ENCODE results near the gene TMX3. TPM values are rescaled to one million over a fixed set of nuclear protein-coding genes. Genes with fewer than 3 reads are reported as not detected.

Gene TMX3
- total and polyA plus RNA-seq, 2 donors (not counting 3 experiments of a cell fraction or from before 2014, with no cell fraction given), result 20.0 to 65.5 TPM

- Histone ChIP-seq H3K4me3 (replicated peaks in 1 of 3; ENCODE audit: insufficient read depth in 1 of 3, low read depth in 1 of 3, low read length in 3 of 3) (no peak overlapping the region), H3K9me1 (replicated peaks; ENCODE audit: control insufficient read depth, extremely low read depth, insufficient read depth, low read length) (no peaks in the 10 kb centered on the region), H2AFZ (ENCODE audit: low read depth, low read length) (no peak overlapping the region), H3K27ac (ENCODE audit: insufficient read depth, low read depth, low read length) (no peak overlapping the region), H3K4me2 (ENCODE audit: insufficient read depth, low read length) (no peak overlapping the region), H3K36me3 (ENCODE audit: control insufficient read depth in 2 of 2, extremely low read depth in 1 of 2, insufficient read depth in 2 of 2, low read length in 2 of 2) (no peaks in the 10 kb centered on the region), H3K9me3 (replicated peaks; ENCODE audit: control insufficient read depth, insufficient read depth, low read length) (no peaks in the 10 kb centered on the region), H3K4me1 (ENCODE audit: control insufficient read depth, extremely low read depth, insufficient read depth, low read length) (no peaks in the 10 kb centered on the region), H3K9ac (replicated peaks; ENCODE audit: extremely low read depth, insufficient read depth, low read length) (no peak overlapping the region), H3K79me2 (ENCODE audit: control insufficient read depth, insufficient read depth, low read length) (no peaks in the 10 kb centered on the region), H4K20me1 (replicated peaks; ENCODE audit: control insufficient read depth, extremely low read depth, insufficient read depth, low read length) (no peaks in the 10 kb centered on the region), H3K27me3 (ENCODE audit: control insufficient read depth in 2 of 2, insufficient read depth in 2 of 2, low read length in 2 of 2) (no peaks in the 10 kb centered on the region)
- DNase-seq (ENCODE audit: low read depth, low spot score) (no peak), FAIRE-seq (no peak)
- no TSS peak for BruUV-seq (replicated peaks)
- intact Hi-C loops (cut with micrococcal nuclease) (no loop called here), dilution Hi-C loops (cut with MboI; ENCODE audit: extremely low pct_ligation_motif_present, low sequenced_read_pairs) (no loop called here)
- ChIA-PET CTCF (no interaction called here), POLR2A (no interaction called here)
- TF ChIP-seq POLR2A (IDR thresholded peaks at IDR 0.05; ENCODE audit: low read depth, low read length) (no peak), EZH2 (IDR thresholded peaks at IDR 0.05; ENCODE audit: borderline replicate concordance, low read depth, low read length, severe bottlenecking) (no peak), JUN (IDR thresholded peaks at IDR 0.05; ENCODE audit: borderline replicate concordance, insufficient read depth, insufficient read length, low read depth) (no peak), MYC (IDR thresholded peaks at IDR 0.05; ENCODE audit: low read depth, low read length) (no peak), POLR2AphosphoS5 (IDR thresholded peaks at IDR 0.05; ENCODE audit: insufficient read depth, low read depth, low read length) (no peak), FOS (IDR thresholded peaks at IDR 0.05; ENCODE audit: borderline replicate concordance, insufficient read depth, low read length) (no peak), GATA2 (IDR thresholded peaks at IDR 0.05; ENCODE audit: insufficient read depth, insufficient read length, low read depth, low read length) (no peak)
- TF ChIP-seq, protein P1, sequence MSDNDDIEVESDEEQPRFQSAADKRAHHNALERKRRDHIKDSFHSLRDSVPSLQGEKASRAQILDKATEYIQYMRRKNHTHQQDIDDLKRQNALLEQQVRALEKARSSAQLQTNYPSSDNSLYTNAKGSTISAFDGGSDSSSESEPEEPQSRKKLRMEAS (IDR thresholded peaks at IDR 0.05; ENCODE audit: insufficient read depth, insufficient read length), result no peak
- TF ChIP-seq, protein P2, sequence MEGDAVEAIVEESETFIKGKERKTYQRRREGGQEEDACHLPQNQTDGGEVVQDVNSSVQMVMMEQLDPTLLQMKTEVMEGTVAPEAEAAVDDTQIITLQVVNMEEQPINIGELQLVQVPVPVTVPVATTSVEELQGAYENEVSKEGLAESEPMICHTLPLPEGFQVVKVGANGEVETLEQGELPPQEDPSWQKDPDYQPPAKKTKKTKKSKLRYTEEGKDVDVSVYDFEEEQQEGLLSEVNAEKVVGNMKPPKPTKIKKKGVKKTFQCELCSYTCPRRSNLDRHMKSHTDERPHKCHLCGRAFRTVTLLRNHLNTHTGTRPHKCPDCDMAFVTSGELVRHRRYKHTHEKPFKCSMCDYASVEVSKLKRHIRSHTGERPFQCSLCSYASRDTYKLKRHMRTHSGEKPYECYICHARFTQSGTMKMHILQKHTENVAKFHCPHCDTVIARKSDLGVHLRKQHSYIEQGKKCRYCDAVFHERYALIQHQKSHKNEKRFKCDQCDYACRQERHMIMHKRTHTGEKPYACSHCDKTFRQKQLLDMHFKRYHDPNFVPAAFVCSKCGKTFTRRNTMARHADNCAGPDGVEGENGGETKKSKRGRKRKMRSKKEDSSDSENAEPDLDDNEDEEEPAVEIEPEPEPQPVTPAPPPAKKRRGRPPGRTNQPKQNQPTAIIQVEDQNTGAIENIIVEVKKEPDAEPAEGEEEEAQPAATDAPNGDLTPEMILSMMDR (IDR thresholded peaks at IDR 0.05; ENCODE audit: extremely low read depth in 1 of 2, insufficient read depth in 1 of 2, low read depth in 1 of 2, low read length in 2 of 2), result no peak
These were observed 23.7 kb upstream of the TMX3 start for GRCh38 chr18:68738564-68738963.

All from endothelial cell of umbilical vein (primary cell).